Stimulated activated CD4-positive, alpha-beta T cell treated with anti-CD3 and anti-CD28 coated beads, Interleukin-2, amount 100 ng/mL, for 48 hours (primary cell): Measurements from ENCODE around the gene DPP4.
"Not testable (repeated sequence)": the region's sequence is repeated elsewhere in the genome, so short reads cannot be mapped to it uniquely, and the experiment has no call there.

Experiments
- DNase-seq, 2 donors: peaks; one replicate each; pipeline ENCODE4 v3.0.0-alpha.2; 2020

Gene DPP4

GRCh38 chr2:162056796-162057399, 17.1 kb downstream of the DPP4 start:
- no peak for DNase-seq

GRCh38 chr2:162053808-162054155, 20.2 kb downstream of the DPP4 start:
- DNase-seq = no peak

GRCh38 chr2:162053066-162053807, 20.8 kb downstream of the DPP4 start:
- DNase-seq = no peak

- no peak for DNase-seq
These were observed 23.5 kb downstream of the DPP4 start for GRCh38 chr2:162050513-162050961.

- DNase-seq = not testable (repeated sequence)
These were observed 24.9 kb downstream of the DPP4 start for GRCh38 chr2:162049089-162049488.

GRCh38 chr2:162044586-162044985, 29.4 kb downstream of the DPP4 start:
- DNase-seq = no peak

- DNase-seq = no peak
These were observed 30.9 kb downstream of the DPP4 start for GRCh38 chr2:162043132-162043531.

GRCh38 chr2:162041485-162041884, 32.5 kb downstream of the DPP4 start:
- DNase-seq = no peak

- DNase-seq = no peak
These were observed 35.3 kb downstream of the DPP4 start for GRCh38 chr2:162038725-162039124.

- DNase-seq = no peak
These were observed 36.1 kb downstream of the DPP4 start for GRCh38 chr2:162037886-162038285.

- no peak for DNase-seq
These were observed 36.8 kb downstream of the DPP4 start for GRCh38 chr2:162037028-162037795.

GRCh38 chr2:162035981-162036380, 38.0 kb downstream of the DPP4 start:
- no peak for DNase-seq

GRCh38 chr2:162030363-162031190, 43.4 kb downstream of the DPP4 start:
- DNase-seq = no peak

- DNase-seq = no peak
These were observed 44.6 kb downstream of the DPP4 start for GRCh38 chr2:162029287-162029901.

- no peak for DNase-seq
These were observed 45.5 kb downstream of the DPP4 start for GRCh38 chr2:162028511-162028910.

- DNase-seq = no peak
These were observed 48.7 kb downstream of the DPP4 start for GRCh38 chr2:162025121-162025911.

GRCh38 chr2:162022290-162022945, 51.6 kb downstream of the DPP4 start:
- no peak for DNase-seq

GRCh38 chr2:162021516-162022058, 52.4 kb downstream of the DPP4 start:
- no peak for DNase-seq

GRCh38 chr2:162018530-162018929, 55.5 kb downstream of the DPP4 start:
- DNase-seq = no peak

GRCh38 chr2:162017233-162017632, 56.8 kb downstream of the DPP4 start:
- no peak for DNase-seq

GRCh38 chr2:162016080-162016479, 57.9 kb downstream of the DPP4 start:
- no peak for DNase-seq
